Cardiac muscle cell (in vitro differentiated cells and primary cell): ENCODE measurements around the gene SLC4A11. TPM values are rescaled to one million over a fixed set of nuclear protein-coding genes. Genes with fewer than 3 reads are reported as not detected.

Experiments used
- DNase-seq, 2 donors: peaks; one replicate each; pipeline versions ENCODE4 v3.0.0 to v3.0.0-alpha.2; 2010 to 2017; ENCODE audit warnings: low read depth in 1 of 2, low spot score in 1 of 2
- H3K27ac ChIP-seq: fragments of 200-600 bp; sonication (generic); 2 replicates; pipeline ENCODE4 v1.5.1; 2016
- H3K27me3 ChIP-seq: fragments of 200-600 bp; sonication (generic); 2 replicates; pipeline ENCODE4 v1.6.0; 2016; ENCODE audit warnings: control low read depth
- H3K36me3 ChIP-seq: fragments of 200-600 bp; sonication (generic); 2 replicates; pipeline ENCODE4 v1.5.1; 2016; ENCODE audit warnings: control low read depth
- H3K4me1 ChIP-seq: fragments of 200-600 bp; sonication (generic); 2 replicates; pipeline ENCODE4 v1.8.1; 2017; ENCODE audit warnings: low read depth, mild to moderate bottlenecking, mixed run types
- H3K4me3 ChIP-seq: fragments of 200-600 bp; sonication (generic); 2 replicates; pipeline ENCODE4 v1.5.1; 2016; ENCODE audit warnings: mild to moderate bottlenecking
- H3K9me3 ChIP-seq: fragments of 200-600 bp; sonication (generic); 2 replicates; pipeline ENCODE4 v1.5.1; 2017; ENCODE audit warnings: low read depth, mild to moderate bottlenecking, control low read depth
- CTCF ChIP-seq: IDR thresholded peaks from 2 replicates; pipeline ENCODE4 v1.5.1; 2012; ENCODE audit warnings: low read depth, mild to moderate bottlenecking, low read length
- polyA plus RNA-seq: library from polyadenylated mRNA; unstranded; fragments of >200 nt; fragmentation: Nextera tagmentation; extraction: Ambion mirVana; gene quantifications from 2 replicates; pipeline ENCODE4 v1.2.1, GENCODE V29; 2016
- total RNA-seq: library from RNA; depleted of rRNA; stranded (reverse); fragments of >200 nt; gene quantifications from 2 replicates; pipeline ENCODE4 v1.2.3, GENCODE V29; 2016

SLC4A11 gene
- total and polyA plus RNA-seq, 2 experiments from 2014 or later, result 0.12 TPM; not detected in 1

- no peak for TF ChIP-seq CTCF
- peak in 1 of 2 donors; percentile 37 for DNase-seq
- no peaks in the 10 kb centered on the region for H3K4me1 ChIP-seq
Measured at GRCh38 chr20:3239867-3240775, 1.1 kb upstream of the SLC4A11 start.

GRCh38 chr20:3238616-3239025 is 369 bp downstream of the SLC4A11 start:
- peak overlapping the region; percentile 41 for H3K4me3 ChIP-seq
- no peak overlapping the region for H3K27ac ChIP-seq
- peak in 1 of 2 donors; percentile 22 for DNase-seq
- peaks cover 78% of the 10 kb centered on the region for H3K27me3 ChIP-seq
- H3K4me1 ChIP-seq, result no peaks in the 10 kb centered on the region
- H3K36me3 ChIP-seq, result no peaks in the 10 kb centered on the region
- H3K9me3 ChIP-seq, result no peaks in the 10 kb centered on the region
- TF ChIP-seq CTCF, result no peak

More at GRCh38 chr20:3239867-3240775, 1.1 kb upstream of the SLC4A11 start:
- H3K4me3 ChIP-seq, result peak overlapping the region; percentile 41
- peaks cover 91% of the 10 kb centered on the region for H3K27me3 ChIP-seq
- H3K9me3 ChIP-seq, result no peaks in the 10 kb centered on the region
- H3K36me3 ChIP-seq, result no peaks in the 10 kb centered on the region
- no peak overlapping the region for H3K27ac ChIP-seq

GRCh38 chr20:3237958-3238615 is 903 bp downstream of the SLC4A11 start:
- no peaks in the 10 kb centered on the region for H3K4me1 ChIP-seq
- TF ChIP-seq CTCF, result no peak
- DNase-seq, result no peak
- no peaks in the 10 kb centered on the region for H3K9me3 ChIP-seq
- H3K36me3 ChIP-seq, result no peaks in the 10 kb centered on the region
- no peak overlapping the region for H3K27ac ChIP-seq
- peak overlapping the region; percentile 41 for H3K4me3 ChIP-seq
- peaks cover 74% of the 10 kb centered on the region for H3K27me3 ChIP-seq

GRCh38 chr20:3237011-3237957 is 1.7 kb downstream of the SLC4A11 start:
- no peak overlapping the region for H3K27ac ChIP-seq
- no peaks in the 10 kb centered on the region for H3K9me3 ChIP-seq
- no peak overlapping the region for H3K4me3 ChIP-seq
- no peak for DNase-seq
- peaks cover 71% of the 10 kb centered on the region for H3K27me3 ChIP-seq
- no peaks in the 10 kb centered on the region for H3K4me1 ChIP-seq
- no peaks in the 10 kb centered on the region for H3K36me3 ChIP-seq
- no peak for TF ChIP-seq CTCF
